ENCODE results near the gene RPS6KA2.

RPS6KA2 gene

GRCh38 chr6:166461821-166462460 lies 165.1 kb downstream of the RPS6KA2 start:
- DNase-seq = no peak

- DNase-seq = no peak
Observed at GRCh38 chr6:166460473-166461437, 166.3 kb downstream of the RPS6KA2 start.

DNA sequence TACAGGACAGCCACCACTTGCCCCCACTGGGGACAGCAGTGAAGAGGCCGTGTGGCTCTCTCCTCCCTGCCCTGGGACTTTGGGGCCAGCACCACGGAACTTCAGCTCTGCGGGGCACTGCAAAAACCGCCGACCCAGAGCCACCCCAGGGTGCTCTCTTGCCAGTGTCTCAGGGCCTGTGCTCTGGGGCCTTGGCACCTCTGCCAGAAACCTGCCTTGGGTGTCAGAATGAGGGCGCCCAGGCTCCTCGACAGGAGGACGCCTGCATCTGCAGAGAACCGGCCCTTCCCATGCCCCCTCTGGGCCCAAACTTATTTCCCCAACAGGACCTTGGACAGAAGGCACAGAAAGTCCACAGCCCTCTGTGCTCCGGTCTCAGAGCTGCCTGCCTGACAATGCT lies 167.1 kb downstream of the RPS6KA2 start:
- no peak for DNase-seq

DNA sequence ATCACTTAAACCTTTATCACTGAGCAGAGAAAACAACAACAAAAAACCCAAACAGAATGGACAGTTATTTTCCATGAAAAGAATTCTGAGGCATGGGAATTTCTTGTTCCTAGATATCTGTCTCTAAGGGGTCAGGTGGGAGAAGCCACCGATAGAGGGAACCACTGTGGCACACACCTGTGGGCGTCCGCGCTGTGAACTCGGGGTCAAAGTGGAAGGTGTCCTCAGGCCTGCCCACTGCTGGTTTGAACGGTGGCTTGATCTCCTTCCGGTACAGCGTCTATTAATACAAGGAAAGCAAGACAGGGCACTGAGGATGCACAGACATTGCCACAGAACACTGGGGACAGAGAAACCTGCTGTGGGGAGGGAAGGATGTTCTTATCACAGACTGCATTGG lies 167.8 kb downstream of the RPS6KA2 start:
- no peak for DNase-seq

- DNase-seq = no peak
Observed at GRCh38 chr6:166456395-166457156, 170.5 kb downstream of the RPS6KA2 start.

DNA sequence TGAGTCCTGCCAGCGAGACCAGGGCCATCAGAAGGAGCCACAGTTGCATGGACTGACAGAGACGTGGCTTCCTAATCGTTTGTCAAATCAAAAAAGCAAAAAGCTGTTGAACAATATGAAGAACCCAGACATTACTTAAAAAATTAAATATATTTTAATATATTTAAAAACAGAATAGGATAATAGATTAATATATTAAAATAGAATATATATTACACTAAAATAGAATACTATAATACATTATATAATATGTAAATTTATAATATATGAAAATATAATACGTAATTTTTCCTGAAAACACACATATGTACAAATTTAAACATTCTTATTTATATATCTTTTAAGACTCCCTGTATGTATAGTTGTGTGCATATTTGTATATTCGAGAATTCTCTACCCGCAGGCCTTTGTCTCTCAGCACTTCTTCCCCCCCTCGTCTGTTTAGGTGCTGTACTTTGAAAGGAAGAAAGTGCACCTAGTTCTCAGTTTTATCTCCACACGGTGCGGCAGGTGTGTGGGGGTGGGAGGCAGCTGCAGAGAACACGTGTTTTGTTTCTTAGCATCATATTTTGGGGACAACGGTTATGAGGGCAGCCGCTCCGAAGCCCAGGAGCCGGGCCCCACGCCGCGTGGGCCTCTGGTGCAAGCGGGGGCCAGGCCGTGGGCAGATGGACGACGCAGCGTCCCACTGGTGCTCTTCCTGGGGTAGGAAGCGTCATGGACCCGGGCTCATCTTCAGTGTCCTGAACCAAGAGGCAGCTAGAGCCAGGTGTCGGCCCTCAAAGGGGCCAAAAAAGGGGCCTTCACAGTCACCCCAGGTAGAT lies 172.1 kb downstream of the RPS6KA2 start:
- no peak for DNase-seq

GRCh38 chr6:166453651-166454050 lies 173.4 kb downstream of the RPS6KA2 start:
- DNase-seq = no peak

DNA sequence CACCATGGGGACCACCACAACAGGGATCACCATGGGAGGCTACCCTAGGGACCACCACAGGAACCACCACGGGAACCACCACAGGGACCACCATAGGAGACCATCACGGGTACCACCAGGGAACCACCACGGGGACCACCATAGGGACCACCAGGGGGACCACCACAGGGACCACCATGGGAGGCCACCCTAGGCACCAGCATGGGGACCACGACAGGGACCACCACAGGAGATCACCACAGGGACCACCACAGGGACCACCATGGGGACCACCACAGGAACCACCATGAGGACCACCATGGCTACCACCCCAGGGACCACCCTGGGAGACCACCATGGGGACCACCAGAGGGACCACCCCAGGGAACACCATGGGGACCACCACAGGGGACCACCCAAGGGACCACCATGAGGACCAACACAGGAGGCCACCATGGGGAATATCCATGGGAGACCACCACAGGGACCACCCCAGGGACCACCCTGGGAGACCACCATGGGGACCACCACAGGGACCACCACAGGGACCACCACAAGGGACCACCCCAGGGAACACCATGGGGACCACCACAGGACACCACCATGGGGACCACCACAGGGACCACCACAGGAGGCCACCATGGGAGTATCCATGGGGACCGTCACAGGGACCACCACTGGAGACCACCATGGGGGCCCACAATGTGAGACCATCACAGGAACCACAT lies 176.7 kb downstream of the RPS6KA2 start:
- no peak for DNase-seq

GRCh38 chr6:166449641-166450040 lies 177.4 kb downstream of the RPS6KA2 start:
- no peak for DNase-seq

- DNase-seq = no peak
Observed at GRCh38 chr6:166449036-166449435, 178.0 kb downstream of the RPS6KA2 start.

- DNase-seq = no peak
Observed at GRCh38 chr6:166448432-166448831, 178.6 kb downstream of the RPS6KA2 start.

- DNase-seq = no peak
Observed at GRCh38 chr6:166446567-166447065, 180.4 kb downstream of the RPS6KA2 start.

- DNase-seq = no peak
Observed at GRCh38 chr6:166446146-166446545, 180.9 kb downstream of the RPS6KA2 start.

GRCh38 chr6:166444446-166444845 lies 182.6 kb downstream of the RPS6KA2 start:
- no peak for DNase-seq

DNA sequence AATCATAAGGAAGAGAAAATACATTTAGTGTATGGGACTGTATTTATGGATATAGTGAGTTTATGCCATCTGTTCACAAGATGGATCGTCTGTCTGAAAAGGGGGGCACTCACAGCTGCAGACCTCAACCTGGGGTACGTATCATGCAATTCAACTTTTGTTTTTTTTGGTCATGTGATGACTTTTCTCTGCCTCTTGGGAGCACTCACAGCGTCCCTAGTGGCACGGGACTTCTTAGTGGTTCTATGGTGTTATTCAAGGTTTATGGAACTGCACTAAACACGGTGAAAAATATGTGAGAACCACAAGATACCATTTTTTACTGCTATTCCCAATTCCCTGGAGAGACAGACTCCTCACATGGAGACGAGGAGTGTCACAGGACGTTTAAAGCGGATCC lies 183.9 kb downstream of the RPS6KA2 start:
- no peak for DNase-seq

DNA sequence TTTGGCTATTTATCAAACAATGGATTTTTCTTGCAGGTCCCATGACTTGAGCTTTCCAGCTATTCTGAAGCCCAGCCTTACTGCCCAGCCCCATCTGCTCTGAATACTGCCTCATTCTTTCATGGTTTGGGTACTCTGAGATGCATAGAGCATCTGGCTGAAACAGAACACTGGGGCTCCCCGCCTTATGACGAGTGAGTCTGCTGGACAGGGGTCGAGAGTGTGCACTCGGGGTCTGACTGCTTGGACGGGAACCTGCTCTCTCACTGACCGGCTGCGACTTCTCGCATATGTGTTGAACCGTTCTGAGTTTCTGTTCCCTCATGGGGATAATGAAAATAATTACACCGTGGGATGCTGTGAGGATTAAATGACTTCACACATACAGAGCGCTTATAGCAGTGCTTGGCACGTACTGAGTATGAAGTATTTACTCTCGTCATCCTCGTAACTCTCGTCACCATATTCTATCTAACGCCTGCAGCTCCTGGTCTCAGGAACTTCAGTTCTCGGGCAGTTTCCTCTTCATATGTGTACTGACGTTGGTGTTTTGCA lies 184.8 kb downstream of the RPS6KA2 start:
- DNase-seq = no peak

GRCh38 chr6:166441325-166442078 lies 185.5 kb downstream of the RPS6KA2 start:
- no peak for DNase-seq

- no peak for DNase-seq
Observed at GRCh38 chr6:166440729-166441128, 186.3 kb downstream of the RPS6KA2 start.

- no peak for DNase-seq
Observed at GRCh38 chr6:166440106-166440505, 186.9 kb downstream of the RPS6KA2 start.

DNA sequence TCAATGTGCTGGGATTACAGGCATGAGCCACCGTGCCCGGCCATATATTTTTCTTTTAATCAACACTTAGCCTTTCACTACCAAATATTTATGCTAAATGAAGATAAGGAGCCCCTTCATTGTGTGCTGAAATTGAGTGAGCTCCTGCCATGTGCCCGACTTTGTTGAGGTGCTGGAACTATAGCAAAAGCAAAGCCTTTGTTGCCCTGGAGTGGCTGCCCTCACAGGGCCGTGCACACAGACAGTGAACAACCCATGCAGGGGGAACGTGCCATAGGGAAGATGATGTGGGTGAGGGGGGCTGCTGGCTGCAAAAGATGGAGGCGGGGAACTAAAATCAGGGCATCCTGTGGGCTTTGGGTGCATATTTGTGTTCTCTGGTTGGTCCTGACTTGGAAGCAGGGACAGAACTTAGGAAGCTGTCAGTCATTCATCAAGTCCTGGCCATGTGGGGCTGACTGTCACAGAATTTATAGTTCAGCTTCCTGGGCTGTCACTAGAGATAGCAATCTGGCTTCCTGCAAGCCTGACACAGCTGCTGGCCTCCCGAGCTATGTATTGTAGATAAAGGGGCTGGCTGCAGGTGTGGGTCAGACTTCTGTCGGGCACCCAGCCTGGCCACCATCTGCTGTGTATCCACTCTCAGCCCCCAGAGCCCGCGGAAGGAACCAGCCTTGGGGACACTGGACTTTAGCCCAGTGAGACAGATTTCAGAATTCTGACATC lies 187.5 kb downstream of the RPS6KA2 start:
- no peak for DNase-seq

Measured in DMS53 (cell line).